ENCODE data around the gene DRD2.

Gene DRD2

DNA sequence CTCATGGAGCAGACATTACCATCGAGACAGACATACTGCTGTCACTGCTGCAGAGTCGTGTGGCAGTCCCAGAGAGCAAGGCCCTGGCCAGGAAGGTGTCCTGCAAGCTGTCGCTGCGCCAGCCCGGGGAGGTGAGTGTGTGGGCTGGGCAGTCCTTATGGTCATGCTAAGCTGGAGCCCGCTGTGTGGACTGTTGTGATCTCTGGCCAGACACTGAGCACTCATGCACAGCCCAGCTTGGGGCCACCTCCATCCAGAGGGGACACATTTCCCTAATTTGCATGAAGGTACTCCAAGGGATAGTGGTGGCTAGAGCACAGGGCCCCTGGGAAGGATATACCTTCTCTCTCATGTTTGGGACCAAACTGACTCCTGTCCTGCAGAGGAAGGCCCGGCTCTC lies 78.0 kb downstream of the DRD2 start:
- DNase-seq: no peak

DNA sequence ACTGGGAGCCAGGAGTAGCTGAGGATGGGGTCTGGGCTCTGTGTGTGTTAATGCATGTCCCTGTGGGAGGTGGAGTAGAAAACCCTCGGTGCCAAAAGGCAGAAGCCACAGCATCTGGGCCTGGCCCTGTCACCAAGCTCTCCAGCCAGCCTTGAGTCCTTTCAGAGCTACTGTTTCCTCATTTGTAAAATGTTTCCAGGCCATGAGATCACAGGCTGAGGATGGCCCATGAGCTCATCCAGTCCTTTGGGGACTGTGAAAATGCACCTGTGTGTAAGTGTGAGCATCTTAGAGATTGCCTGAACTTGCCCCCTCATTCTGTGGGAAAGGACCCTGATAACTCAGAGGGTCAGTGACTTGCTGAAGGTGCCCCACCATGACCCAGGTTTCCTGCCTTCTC lies 78.5 kb downstream of the DRD2 start:
- DNase-seq: no peak

DNA sequence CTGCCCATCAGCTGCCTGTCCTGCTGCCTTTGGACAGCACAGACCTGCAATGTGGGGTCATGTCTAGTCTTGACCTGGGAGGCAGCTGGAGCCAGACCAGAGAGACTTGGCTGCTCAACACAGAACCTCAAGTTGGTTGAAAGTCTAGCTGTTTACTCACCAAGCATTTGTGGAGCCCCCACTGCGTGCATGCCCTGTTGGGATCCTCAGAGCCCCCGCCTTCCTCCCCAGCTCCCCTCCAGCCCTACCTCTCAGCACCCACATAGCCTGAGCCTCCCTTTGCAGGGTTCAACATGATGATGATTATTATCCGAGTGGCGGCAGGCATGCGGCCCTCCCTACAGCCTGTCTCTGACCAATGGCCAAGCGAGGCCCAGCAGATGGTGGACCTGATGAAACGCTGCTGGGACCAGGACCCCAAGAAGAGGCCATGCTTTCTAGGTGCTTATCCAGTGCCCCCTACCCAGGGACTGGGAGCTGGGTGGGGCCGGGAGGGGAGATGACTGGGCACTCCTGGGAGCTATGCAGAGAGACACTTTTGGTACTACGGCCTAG lies 79.3 kb downstream of the DRD2 start:
- no peak for DNase-seq

GRCh38 chr11:113394919-113395318 lies 80.3 kb downstream of the DRD2 start:
- DNase-seq: no peak

DNA sequence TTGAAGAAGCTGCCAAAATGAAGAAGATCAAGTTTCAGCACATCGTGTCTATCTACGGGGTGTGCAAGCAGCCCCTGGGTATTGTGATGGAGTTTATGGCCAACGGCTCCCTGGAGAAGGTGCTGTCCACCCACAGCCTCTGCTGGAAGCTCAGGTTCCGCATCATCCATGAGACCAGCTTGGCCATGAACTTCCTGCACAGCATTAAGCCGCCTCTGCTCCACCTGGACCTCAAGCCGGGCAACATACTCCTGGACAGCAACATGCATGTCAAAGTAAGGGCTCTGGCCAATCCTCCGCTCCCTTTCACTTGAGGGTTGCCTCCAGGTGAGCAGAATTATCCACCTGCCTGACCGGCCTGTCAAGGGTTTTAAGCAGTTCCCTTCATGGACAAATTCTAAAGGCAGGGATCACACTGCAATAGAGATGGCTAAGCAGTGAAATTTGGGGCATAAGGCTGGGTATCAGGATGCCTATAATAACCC lies 81.7 kb downstream of the DRD2 start:
- DNase-seq: no peak

DNA sequence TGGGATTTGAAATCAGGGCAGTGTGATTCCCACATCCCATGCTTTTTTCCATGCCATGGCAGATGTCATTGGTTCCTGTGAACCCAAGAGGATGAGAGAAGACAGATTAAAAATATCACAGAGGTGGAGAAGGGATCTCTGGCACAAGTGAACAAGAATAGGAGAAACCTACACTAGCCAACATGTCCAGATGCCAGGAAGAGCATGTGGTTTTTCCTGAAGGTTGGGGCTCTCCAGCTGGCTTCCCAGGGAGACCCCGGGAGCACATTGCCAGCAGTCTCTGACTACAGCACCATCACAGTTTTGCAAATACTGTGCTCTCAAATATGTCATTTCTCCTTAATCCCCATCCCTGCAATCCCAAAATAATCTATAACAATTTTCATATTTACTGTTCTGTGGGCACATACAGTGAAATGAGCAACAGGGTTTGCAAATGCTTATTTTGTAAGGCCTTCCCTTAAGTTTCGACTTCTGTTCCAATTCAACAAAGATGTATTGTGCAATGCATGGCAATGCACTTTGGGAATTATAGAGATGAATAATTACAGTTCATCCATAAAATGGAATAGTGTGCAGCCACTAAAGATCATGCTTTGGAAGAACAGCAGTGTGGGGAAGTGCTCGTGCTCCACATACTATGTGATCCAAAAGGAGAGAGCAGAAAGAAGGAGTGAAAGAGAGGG lies 82.8 kb downstream of the DRD2 start:
- DNase-seq: peak; percentile 40

DNA sequence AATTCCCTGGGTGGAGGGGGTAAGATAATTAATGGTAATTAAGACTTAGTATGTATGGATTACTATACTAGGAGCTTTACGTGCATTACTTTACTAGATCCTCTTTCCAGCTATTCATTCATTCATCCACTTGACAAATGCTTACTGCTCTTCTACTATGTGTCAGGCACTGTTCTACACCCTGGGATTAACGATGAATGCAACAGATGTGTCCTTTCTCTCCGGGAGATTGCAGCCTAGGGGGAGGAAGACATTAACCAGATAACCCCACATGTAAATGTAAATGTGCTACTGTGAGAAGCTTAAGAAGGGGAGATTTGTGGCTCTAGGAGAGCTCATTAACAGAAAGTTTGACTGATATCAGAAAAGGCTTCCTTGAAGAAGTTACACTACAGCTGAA lies 85.9 kb downstream of the DRD2 start:
- DNase-seq: peak; percentile 97

GRCh38 chr11:113387605-113388211 lies 87.5 kb downstream of the DRD2 start, which contains the start of gene ANKK1:
ANKK1 (plus strand) TSS chr11:113387779; CDS start chr11:113387885, 106 bp downstream.
- DNase-seq: no peak

- no peak for DNase-seq
Observed at GRCh38 chr11:113386866-113387265, 88.3 kb downstream of the DRD2 start.

GRCh38 chr11:113385749-113386148 lies 89.4 kb downstream of the DRD2 start:
- DNase-seq: no peak

DNA sequence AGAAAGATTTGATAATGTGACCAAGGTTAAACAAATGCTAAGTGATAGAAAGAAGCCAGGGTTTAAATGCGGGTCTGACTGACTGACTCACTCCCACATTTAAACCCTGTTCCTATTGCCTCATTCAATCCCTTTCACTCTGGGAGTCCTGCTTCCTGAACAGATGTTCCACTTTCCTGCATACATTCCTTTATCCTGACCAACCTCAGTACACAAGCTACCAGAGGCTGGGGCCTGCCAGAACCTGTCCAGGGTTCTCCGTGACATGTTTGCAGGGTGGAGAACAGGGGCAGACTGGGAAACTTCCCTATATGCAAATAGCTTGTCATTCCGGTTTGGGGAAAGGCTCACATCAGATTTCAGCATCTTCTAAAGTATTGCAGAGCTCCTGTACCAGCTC lies 90.6 kb downstream of the DRD2 start:
- DNase-seq: peak; percentile 97

- no peak for DNase-seq
Observed at GRCh38 chr11:113382121-113382520, 93.1 kb downstream of the DRD2 start.

GRCh38 chr11:113378692-113379091 lies 96.5 kb downstream of the DRD2 start:
- DNase-seq: no peak

DNA sequence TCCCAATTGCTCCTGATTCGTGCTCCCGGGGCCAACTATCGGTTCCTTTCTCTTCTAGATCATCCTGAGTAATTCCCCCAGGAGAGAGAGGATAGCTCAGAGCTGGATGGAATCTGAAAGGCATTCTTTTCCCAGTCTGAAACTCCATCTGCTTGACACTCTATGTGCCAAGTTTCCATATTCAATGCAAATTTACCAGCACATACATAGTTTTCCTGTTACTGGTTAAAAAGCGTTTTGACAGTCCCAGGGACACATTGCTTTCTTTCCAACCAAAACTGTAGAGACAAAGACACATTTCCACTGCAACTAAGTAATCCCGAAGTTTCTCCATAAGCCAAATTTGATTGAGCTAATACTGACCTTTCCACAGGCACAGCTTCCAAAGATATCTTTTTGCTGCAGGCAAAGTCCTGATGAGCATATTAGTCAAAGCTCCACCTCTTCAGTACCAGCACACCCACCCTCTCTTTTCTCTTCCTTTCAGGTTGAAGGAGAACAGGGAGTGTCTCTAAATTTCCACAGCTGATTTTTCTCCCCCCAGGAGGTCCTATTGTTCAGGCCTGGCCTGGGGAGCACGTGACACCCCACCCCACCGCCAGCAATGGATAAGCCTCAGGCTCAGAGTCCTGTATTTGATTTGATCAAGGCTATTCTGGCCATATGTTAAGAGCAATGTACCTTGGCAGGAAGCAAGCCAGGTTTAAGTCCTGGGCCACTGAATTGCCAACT lies 97.4 kb downstream of the DRD2 start:
- peak; percentile 98 for DNase-seq

GRCh38 chr11:113376156-113376555 lies 99.0 kb downstream of the DRD2 start:
- DNase-seq: no peak

- no peak for DNase-seq
Observed at GRCh38 chr11:113375402-113375801, 99.8 kb downstream of the DRD2 start.

- DNase-seq: no peak
Observed at GRCh38 chr11:113373981-113374560, 101.1 kb downstream of the DRD2 start.

- no peak for DNase-seq
Observed at GRCh38 chr11:113373306-113373705, 101.9 kb downstream of the DRD2 start.

GRCh38 chr11:113372309-113372708 lies 102.9 kb downstream of the DRD2 start:
- peak; percentile 33 for DNase-seq

DNA sequence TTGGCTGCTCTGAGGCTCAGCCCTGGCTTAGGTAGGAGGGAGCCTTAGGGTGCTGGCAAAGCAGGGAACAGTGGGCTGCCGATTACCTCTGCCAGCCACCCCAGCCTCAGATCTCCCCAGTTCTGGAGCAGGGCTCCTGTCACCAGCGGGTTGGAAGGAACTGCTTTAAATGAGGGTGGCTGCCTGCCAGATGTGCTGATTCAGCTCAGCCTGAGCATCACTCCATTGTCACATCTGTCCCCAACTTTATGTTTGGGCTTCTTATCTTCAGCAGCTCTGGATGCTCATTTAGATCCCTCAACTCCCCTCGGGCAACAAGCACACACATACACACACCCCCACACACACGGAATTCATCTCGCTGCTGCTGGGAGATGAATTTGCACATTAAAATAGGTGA lies 104.6 kb downstream of the DRD2 start:
- DNase-seq: no peak

GRCh38 chr11:113369411-113369810 lies 105.8 kb downstream of the DRD2 start:
- no peak for DNase-seq

GRCh38 chr11:113365895-113366294 lies 109.3 kb downstream of the DRD2 start:
- no peak for DNase-seq

DNA sequence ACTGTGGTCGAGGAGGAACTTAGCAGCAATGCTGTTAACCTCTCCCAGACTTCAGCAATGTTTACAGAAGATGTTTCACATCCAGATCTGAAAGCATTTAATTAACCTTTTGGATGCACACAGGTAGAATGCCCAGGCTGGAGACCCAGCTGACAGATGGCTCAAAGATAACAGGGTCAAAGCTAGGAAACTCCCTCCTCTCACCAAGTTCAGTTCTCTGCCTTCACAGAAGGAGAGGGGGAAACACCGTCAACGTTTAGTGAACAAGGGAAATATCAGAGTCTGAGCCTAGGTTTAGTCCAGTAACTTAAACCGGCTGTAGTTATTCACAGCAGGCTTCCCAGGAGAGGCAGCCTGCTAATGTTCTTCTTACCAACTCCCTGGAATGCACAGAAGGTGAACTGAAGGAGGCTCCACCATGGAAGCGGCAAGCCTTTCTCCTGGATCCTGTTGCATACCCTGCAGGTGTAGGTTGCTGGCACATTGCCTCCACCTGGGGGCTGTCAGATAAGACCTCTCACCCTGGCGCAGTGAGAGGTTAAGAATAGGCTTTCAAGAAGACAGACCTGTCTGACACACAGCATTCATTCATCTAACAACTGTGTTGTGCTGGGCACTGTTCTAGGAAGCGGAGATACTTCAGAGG lies 111.1 kb downstream of the DRD2 start:
- peak; percentile 81 for DNase-seq

Data from NCI-H69 (cell line).